Immature natural killer cell (primary cell): ENCODE results near the gene FOXJ1. TPM values are rescaled to one million over a fixed set of nuclear protein-coding genes. Genes with fewer than 3 reads are reported as not detected.
"Not testable (repeated sequence)": the region's sequence is repeated elsewhere in the genome, so short reads cannot be mapped to it uniquely, and the experiment has no call there.

Experiments
- DNase-seq, 3 donors: peaks; one replicate each; pipeline ENCODE4 v3.0.0; 2022; ENCODE audit warnings: mixed read lengths in 1 of 3
- H3K27ac Mint-ChIP-seq, 6 donors: one replicate each; pipeline ENCODE4 v1.8.0; 2020; ENCODE audit warnings: mixed read lengths in 6 of 6, mild to moderate bottlenecking in 5 of 6, inconsistent platforms in 4 of 6, moderate library complexity in 3 of 6
- H3K27me3 Mint-ChIP-seq, 3 donors: one replicate each; pipeline ENCODE4 v1.8.0; 2020 to 2021; ENCODE audit warnings: low read depth in 3 of 3, mild to moderate bottlenecking in 3 of 3, mixed read lengths in 3 of 3, moderate library complexity in 3 of 3, inconsistent platforms in 1 of 3
- H3K36me3 Mint-ChIP-seq, 3 donors: one replicate each; pipeline ENCODE4 v1.8.0; 2020; ENCODE audit warnings: mixed read lengths in 3 of 3, inconsistent platforms in 2 of 3, mild to moderate bottlenecking in 2 of 3
- H3K4me1 Mint-ChIP-seq, 2 donors: one replicate each; pipeline ENCODE4 v1.8.0; 2020; ENCODE audit warnings: inconsistent platforms in 2 of 2, mild to moderate bottlenecking in 2 of 2, mixed read lengths in 2 of 2, moderate library complexity in 1 of 2
- H3K4me3 Mint-ChIP-seq, 5 donors: one replicate each; pipeline ENCODE4 v1.8.0; 2020; ENCODE audit warnings: mild to moderate bottlenecking in 5 of 5, mixed read lengths in 5 of 5, inconsistent platforms in 3 of 5, moderate library complexity in 3 of 5
- H3K9me3 Mint-ChIP-seq, 6 donors: one replicate each; pipeline ENCODE4 v1.8.0; 2020; ENCODE audit warnings: mild to moderate bottlenecking in 6 of 6, mixed read lengths in 6 of 6, inconsistent platforms in 4 of 6, moderate library complexity in 3 of 6
- polyA plus RNA-seq, 3 donors: library from polyadenylated mRNA; unstranded; fragments of 300-500 nt; fragmentation: Illumina TruSeq; gene quantifications; one replicate each; pipeline ENCODE4 v1.2.3, GENCODE V29; 2021

The FOXJ1 gene
- not detected for polyA plus RNA-seq

GRCh38 chr17:76141212-76142038, at the start of gene FOXJ1:
Gene FOXJ1 (minus strand): TSS chr17:76141245. CDS start chr17:76140395, 850 bp downstream.
- H3K27ac Mint-ChIP-seq, result peak within 1 kb of the TSS in 4 of 6 donors; percentile 58 to 89 (median 70)
- H3K9me3 Mint-ChIP-seq, result no peaks in the 10 kb centered on the region
- H3K4me1 Mint-ChIP-seq, result peaks cover 53 to 57% of the 10 kb centered on the region in 2 donors
- peak; percentile 92 to 93 (median 93) for DNase-seq
- no peaks in the 10 kb centered on the region for H3K36me3 Mint-ChIP-seq
- peaks cover 7 to 12% (median 12%) of the 10 kb centered on the region in 3 donors for H3K27me3 Mint-ChIP-seq
- peak within 1 kb of the TSS; percentile 84 to 89 (median 87) for H3K4me3 Mint-ChIP-seq

DNA sequence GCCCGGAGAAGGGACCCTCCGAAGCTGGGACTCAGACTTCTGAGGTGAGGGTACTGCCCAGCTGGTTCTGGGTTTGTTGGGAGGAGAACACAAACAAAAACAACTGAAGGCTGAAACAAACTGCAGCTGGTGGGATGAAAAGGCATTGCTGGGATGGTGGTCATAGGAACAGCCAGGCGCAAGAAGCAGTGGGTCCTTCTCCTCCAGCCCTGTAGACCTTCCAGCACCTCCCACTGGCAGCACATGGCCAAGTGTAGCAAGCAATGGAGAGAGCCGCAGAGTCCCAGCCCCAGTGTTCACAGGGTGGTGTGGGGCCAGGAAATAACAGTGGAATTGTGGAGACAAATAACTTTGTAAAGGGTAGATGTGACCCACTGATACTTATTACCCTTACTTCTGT, 48.7 kb upstream of the FOXJ1 start:
- DNase-seq, result no peak
- Mint-ChIP-seq H3K27me3 (no peaks in the 10 kb centered on the region), H3K9me3 (no peaks in the 10 kb centered on the region), H3K4me1 (peaks cover 52 to 59% of the 10 kb centered on the region in 2 donors), H3K36me3 (no peaks in the 10 kb centered on the region), H3K27ac (peak overlapping the region; percentile 59 to 90 (median 72)), H3K4me3 (peak overlapping the region in 1 of 5 donors; percentile 68)

GRCh38 chr17:76189247-76189646, 48.2 kb upstream of the FOXJ1 start:
- no peak for DNase-seq
- H3K27ac Mint-ChIP-seq, result peak overlapping the region; percentile 32 to 90 (median 72)
- H3K9me3 Mint-ChIP-seq, result no peaks in the 10 kb centered on the region
- H3K27me3 Mint-ChIP-seq, result no peaks in the 10 kb centered on the region
- H3K4me3 Mint-ChIP-seq, result peak overlapping the region in 3 of 5 donors; percentile 27 to 68 (median 59)
- H3K4me1 Mint-ChIP-seq, result peaks cover 52 to 58% of the 10 kb centered on the region in 2 donors
- no peaks in the 10 kb centered on the region for H3K36me3 Mint-ChIP-seq

DNA sequence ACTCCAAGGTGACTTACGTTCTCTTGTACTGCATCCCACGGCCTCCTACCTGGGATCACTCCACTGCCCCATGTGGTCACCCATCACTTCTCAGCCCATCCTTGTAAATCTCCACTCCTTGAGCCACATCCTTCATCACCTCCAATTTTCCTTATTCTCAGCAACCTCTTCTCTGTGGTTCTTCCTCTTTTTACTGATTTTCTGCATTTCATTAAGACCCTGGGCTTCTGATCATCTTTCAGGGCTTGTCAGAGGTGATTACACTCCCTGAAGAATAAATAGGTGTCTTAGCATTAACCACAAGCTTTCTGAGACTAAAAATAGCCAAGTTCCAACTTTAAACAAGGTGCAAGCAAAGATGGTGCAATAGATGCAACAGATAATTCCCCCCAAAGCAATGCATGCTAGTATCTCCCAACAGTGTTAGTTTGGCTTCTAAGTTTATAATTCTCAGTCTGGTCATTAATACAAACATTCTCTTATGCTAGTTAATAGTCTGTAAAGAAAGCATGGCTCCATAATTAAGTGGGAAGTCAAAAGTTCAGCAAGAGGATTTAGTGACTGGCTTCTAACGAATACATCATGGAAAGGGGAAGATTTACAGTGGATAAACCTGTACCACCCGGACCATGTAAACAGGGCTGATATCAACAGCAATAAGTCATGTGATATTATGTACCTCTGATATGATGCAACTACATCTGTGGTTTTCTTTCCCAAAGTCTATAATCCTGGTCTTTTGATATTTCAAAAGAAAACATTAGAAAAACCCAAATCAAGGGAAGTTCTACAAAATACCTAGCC, 47.4 kb upstream of the FOXJ1 start:
- no peaks in the 10 kb centered on the region for H3K27me3 Mint-ChIP-seq
- H3K27ac Mint-ChIP-seq, result peak overlapping the region in 5 of 6 donors; percentile 19 to 75 (median 30)
- H3K9me3 Mint-ChIP-seq, result no peaks in the 10 kb centered on the region
- DNase-seq, result no peak
- H3K4me1 Mint-ChIP-seq, result peaks cover 48 to 51% of the 10 kb centered on the region in 2 donors
- H3K36me3 Mint-ChIP-seq, result no peaks in the 10 kb centered on the region
- H3K4me3 Mint-ChIP-seq, result peak overlapping the region in 3 of 5 donors; percentile 6 to 18 (median 12)

DNA sequence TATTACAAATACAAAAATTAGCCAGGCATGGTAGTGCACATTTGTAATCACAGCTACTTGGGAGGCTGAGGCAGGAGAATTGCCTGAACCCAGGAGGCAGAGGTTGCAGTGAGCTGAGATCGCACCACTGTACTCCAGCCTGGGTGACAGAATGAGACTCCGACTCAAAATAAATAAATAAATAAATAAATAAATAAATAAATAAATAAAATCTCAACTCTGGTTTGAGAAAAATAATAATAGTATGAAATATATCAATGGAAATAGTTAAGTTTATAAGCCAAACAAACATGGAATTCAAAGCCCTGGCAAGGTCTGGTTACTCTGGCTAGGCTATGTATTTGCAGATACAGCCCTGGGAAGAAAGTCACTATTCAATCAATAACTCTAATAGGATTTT, 45.7 kb upstream of the FOXJ1 start:
- not testable (repeated sequence) for H3K36me3 Mint-ChIP-seq, H3K9me3 Mint-ChIP-seq, DNase-seq, H3K27ac Mint-ChIP-seq, H3K4me3 Mint-ChIP-seq, H3K27me3 Mint-ChIP-seq
- H3K4me1 Mint-ChIP-seq, result peaks cover 38 to 43% of the 10 kb centered on the region in 2 donors

GRCh38 chr17:76184290-76184689, 43.2 kb upstream of the FOXJ1 start:
- Mint-ChIP-seq H3K4me1 (peaks cover 38% of the 10 kb centered on the region in 2 donors), H3K9me3 (no peaks in the 10 kb centered on the region), H3K4me3 (no peak overlapping the region), H3K36me3 (no peaks in the 10 kb centered on the region), H3K27me3 (peaks cover 0 to 3% (median 2%) of the 10 kb centered on the region in 3 donors), H3K27ac (no peak overlapping the region)
- DNase-seq, result no peak

GRCh38 chr17:76182016-76182764, 41.1 kb upstream of the FOXJ1 start:
- DNase-seq, result peak; percentile 83 to 89 (median 87)
- H3K4me1 Mint-ChIP-seq, result peaks cover 21 to 29% of the 10 kb centered on the region in 2 donors
- peak overlapping the region in 3 of 5 donors; percentile 26 to 59 (median 36) for H3K4me3 Mint-ChIP-seq
- peaks cover 0 to 3% (median 2%) of the 10 kb centered on the region in 3 donors for H3K27me3 Mint-ChIP-seq
- no peaks in the 10 kb centered on the region for H3K36me3 Mint-ChIP-seq
- no peaks in the 10 kb centered on the region for H3K9me3 Mint-ChIP-seq
- H3K27ac Mint-ChIP-seq, result peak overlapping the region; percentile 77 to 91 (median 90)

- peak; percentile 7 to 21 (median 14) for DNase-seq
- Mint-ChIP-seq H3K9me3 (no peaks in the 10 kb centered on the region), H3K27me3 (peaks cover 0 to 3% (median 2%) of the 10 kb centered on the region in 3 donors), H3K27ac (peak overlapping the region; percentile 65 to 94 (median 80)), H3K4me1 (peaks cover 21 to 29% of the 10 kb centered on the region in 2 donors), H3K36me3 (peaks cover 0 to 6% (median 0%) of the 10 kb centered on the region in 3 donors), H3K4me3 (peak overlapping the region in 2 of 5 donors; percentile 18 to 41)
These were observed 38.7 kb upstream of the FOXJ1 start for GRCh38 chr17:76179496-76180467.

DNA sequence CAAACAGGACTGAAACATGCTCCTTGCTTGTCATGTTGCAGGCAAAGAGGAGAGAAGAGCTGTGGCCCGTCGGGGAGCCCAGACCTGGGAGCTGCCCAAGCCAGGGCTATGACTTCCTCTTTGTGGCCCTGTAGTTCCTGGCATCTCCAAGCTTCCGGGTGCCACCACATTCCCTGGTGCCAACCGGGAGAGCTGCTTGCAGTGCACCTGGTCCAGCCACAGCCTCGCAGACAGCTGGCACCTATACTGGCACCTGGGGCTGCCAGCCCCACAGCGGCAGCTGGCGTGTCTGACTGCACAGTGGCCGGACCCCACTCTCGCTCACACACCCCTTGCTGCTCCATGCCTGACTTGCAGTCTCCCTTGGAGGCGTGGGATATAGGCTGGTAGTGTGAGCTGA, 37.1 kb upstream of the FOXJ1 start:
- Mint-ChIP-seq H3K27ac (no peak overlapping the region), H3K36me3 (peaks cover 0 to 6% (median 0%) of the 10 kb centered on the region in 3 donors), H3K9me3 (no peaks in the 10 kb centered on the region), H3K4me3 (no peak overlapping the region), H3K27me3 (peaks cover 0 to 3% (median 2%) of the 10 kb centered on the region in 3 donors), H3K4me1 (peaks cover 21 to 29% of the 10 kb centered on the region in 2 donors)
- DNase-seq, result no peak

- peaks cover 14 to 24% of the 10 kb centered on the region in 2 donors for H3K4me1 Mint-ChIP-seq
- H3K9me3 Mint-ChIP-seq, result no peaks in the 10 kb centered on the region
- no peak overlapping the region for H3K27ac Mint-ChIP-seq
- H3K27me3 Mint-ChIP-seq, result peaks cover 0 to 3% (median 2%) of the 10 kb centered on the region in 3 donors
- H3K36me3 Mint-ChIP-seq, result peaks cover 0 to 6% (median 0%) of the 10 kb centered on the region in 3 donors
- H3K4me3 Mint-ChIP-seq, result no peak overlapping the region
- DNase-seq, result no peak
These were observed 35.9 kb upstream of the FOXJ1 start for GRCh38 chr17:76176701-76177574.

DNA sequence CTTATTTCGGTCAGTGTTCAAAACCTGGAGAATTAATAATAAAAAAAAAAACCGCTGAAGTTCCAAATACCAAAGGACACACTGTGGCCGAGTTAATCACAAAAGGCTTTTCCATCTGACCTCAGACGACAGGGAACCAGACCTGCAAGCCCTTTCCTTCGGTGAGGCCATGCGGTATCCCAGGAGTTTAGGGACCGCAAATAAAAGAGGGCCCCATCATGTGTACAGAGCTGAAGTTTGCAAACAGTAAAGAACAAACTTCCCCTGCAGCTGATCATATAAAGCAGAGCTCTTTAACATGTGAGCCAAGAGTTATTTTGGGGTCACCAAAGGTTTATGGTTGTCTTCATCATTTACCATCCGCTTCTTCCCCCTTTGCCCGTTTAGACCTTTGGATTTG, 33.0 kb upstream of the FOXJ1 start:
- DNase-seq, result no peak
- no peak overlapping the region for H3K27ac Mint-ChIP-seq
- no peaks in the 10 kb centered on the region for H3K9me3 Mint-ChIP-seq
- peaks cover 0 to 6% (median 0%) of the 10 kb centered on the region in 3 donors for H3K36me3 Mint-ChIP-seq
- H3K4me1 Mint-ChIP-seq, result peaks cover 0 to 2% of the 10 kb centered on the region in 2 donors
- no peak overlapping the region for H3K4me3 Mint-ChIP-seq
- peaks cover 0 to 3% (median 0%) of the 10 kb centered on the region in 3 donors for H3K27me3 Mint-ChIP-seq
